Measurements from ENCODE around the gene PDE3A.
"Not testable (repeated sequence)": the region's sequence is repeated elsewhere in the genome, so short reads cannot be mapped to it uniquely, and the experiment has no call there.

Gene PDE3A

DNA sequence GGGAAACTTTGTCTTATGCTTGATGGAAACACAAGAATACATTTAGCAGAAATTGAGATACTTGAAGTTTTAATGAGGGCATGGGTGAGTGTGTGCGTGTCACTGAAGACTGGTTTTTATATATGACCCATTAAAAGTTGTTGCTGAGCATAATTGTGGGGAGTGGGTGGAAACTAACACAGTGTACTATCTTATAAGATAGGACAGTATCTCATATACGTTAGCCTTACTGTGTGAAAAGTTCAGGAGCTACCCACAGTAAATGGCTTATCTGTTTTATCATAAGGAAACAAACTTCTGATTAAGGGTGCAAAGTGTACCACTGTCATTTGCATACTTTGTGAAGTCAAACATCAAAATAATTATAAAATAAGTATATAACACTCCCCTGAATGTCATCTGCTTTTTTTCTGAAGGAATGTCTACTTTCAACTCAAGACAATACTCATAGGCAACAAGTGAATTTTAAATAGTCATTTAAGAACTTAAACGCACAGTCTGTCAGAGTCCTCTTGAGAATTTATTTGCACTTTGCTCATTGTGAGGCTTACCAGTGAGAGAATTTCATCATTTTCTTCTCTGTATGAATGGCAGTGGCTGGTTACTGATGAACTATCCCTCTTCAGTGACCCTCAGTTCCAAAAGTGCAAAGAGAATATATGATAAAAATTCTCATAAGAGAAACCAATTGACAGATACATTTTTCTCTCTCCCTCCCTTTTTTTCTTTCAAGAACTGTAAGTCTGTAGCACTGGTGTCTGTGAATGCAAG, 4.2 kb downstream of the PDE3A start:
- no peak for DNase-seq (ENCODE audit: extremely low read depth, low read depth)
- TF ChIP-seq, protein P1, sequence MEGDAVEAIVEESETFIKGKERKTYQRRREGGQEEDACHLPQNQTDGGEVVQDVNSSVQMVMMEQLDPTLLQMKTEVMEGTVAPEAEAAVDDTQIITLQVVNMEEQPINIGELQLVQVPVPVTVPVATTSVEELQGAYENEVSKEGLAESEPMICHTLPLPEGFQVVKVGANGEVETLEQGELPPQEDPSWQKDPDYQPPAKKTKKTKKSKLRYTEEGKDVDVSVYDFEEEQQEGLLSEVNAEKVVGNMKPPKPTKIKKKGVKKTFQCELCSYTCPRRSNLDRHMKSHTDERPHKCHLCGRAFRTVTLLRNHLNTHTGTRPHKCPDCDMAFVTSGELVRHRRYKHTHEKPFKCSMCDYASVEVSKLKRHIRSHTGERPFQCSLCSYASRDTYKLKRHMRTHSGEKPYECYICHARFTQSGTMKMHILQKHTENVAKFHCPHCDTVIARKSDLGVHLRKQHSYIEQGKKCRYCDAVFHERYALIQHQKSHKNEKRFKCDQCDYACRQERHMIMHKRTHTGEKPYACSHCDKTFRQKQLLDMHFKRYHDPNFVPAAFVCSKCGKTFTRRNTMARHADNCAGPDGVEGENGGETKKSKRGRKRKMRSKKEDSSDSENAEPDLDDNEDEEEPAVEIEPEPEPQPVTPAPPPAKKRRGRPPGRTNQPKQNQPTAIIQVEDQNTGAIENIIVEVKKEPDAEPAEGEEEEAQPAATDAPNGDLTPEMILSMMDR (IDR thresholded peaks at IDR 0.05; ENCODE audit: low read depth, low read length, missing control alignments) = no peak
- no peak overlapping the region for H3K4me3 ChIP-seq (replicated peaks; ENCODE audit: low read depth, low read length)

DNA sequence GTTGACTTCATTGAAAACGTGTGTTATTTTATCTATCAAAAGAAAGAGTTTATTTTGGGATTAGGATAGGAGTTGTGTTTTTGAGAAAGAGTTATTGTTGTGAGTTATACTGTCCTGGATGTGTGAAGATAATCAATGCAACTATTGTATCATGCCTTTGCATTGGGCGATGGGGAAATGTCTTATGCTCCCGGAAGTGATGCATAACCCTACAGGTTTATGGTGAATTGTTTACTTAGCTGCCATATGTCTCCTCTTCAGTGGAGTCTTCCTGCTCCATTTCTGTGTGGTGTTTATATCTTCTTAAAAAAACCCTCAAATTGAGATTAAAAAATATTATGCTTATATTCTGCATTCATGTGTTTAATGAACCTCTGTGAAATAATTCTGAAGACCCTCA, 6.5 kb downstream of the PDE3A start:
- TF ChIP-seq, protein P1 (IDR thresholded peaks at IDR 0.05; ENCODE audit: low read depth, low read length, missing control alignments) = no peak

DNA sequence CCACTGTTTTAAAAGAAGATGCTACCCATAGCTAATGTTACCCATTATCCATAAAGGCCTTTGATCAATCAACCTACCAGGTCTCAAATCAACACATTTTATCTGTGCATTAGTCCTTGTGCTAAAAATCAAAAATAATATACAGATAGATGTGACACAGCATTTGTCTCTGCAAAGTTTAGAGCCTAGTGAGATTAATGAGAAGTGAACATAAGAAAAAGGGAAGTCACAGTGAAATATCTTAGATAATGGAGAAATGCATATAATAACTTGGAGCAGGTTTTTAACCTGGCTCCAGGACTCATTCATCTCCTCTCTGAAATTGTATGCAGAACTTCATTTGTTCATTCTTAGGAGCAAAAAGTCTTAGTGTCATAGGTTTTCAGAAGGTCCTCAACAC, 7.2 kb downstream of the PDE3A start:
- no peak for DNase-seq (ENCODE audit: extremely low read depth, low read depth)
- TF ChIP-seq, protein P1 (IDR thresholded peaks at IDR 0.05; ENCODE audit: low read depth, low read length, missing control alignments) = no peak
- H3K4me3 ChIP-seq (replicated peaks; ENCODE audit: low read depth, low read length) = no peak overlapping the region

More for the DNA sequence above, 6.5 kb downstream of the PDE3A start:
- DNase-seq (ENCODE audit: extremely low read depth, low read depth) = no peak
- no peak overlapping the region for H3K4me3 ChIP-seq (replicated peaks; ENCODE audit: low read depth, low read length)

DNA sequence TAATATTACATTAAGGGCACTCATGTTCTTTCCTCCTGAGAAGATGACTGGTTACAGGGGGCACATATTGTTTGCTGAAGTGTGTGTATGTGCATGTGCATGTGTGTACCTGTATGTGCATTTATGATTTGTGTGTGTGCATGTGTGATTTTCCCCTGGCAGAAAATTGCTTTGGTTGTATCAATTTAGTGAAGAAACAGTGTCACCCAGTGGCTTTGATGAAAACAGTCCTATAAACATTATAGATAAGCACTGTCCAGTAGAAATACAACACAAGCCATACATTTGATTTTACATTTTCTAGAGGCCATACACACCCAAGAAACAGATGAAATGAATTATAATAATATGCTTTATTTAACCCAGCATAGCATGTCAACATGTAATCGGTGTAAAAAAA, 8.6 kb downstream of the PDE3A start:
- peak; percentile 25 for DNase-seq (ENCODE audit: extremely low read depth, low read depth)
- TF ChIP-seq, protein P1 (IDR thresholded peaks at IDR 0.05; ENCODE audit: low read depth, low read length, missing control alignments) = peak; percentile 28
- H3K4me3 ChIP-seq (replicated peaks; ENCODE audit: low read depth, low read length) = no peak overlapping the region

DNA sequence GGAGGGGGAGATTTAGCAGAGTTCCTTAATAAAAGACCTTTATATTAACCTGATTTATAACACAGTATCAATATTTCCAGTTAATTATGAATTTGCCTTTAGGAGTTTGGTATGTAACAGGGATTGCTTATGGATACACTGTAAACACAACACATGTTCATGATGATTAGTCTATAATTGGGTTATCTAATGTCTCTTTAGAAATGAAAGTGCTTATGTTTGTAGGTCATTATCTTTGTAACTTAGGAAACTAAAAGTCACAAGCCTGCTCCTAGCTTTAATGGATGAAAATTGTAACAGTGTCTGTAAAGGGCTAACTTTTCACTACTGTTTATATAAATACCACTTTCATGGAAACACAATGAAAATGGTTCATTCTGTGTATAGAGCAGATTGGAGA, 9.4 kb downstream of the PDE3A start:
- TF ChIP-seq, protein P1 (IDR thresholded peaks at IDR 0.05; ENCODE audit: low read depth, low read length, missing control alignments) = no peak
- no peak for DNase-seq (ENCODE audit: extremely low read depth, low read depth)
- no peak overlapping the region for H3K4me3 ChIP-seq (replicated peaks; ENCODE audit: low read depth, low read length)

DNA sequence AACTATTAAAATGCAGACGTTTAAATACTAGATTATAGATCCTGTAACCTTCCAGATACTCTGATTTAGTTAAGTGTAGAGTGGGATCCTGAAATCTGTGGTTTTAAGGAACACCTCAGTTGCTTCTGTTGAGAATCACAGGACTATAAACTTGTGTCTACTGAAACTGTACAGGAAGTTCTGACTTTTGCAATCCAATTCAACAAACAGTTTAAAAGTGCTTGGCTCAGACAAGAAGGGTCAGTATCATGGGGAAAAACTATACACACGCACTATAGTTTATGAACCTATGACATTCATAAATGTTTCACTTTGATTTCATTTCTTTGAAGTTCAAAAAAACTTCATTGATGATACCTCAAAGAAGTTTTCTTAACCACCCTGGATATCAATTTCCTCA, 13.8 kb downstream of the PDE3A start:
- DNase-seq (ENCODE audit: extremely low read depth, low read depth) = no peak
- H3K4me3 ChIP-seq (replicated peaks; ENCODE audit: low read depth, low read length) = no peak overlapping the region
- TF ChIP-seq, protein P1 (IDR thresholded peaks at IDR 0.05; ENCODE audit: low read depth, low read length, missing control alignments) = no peak

DNA sequence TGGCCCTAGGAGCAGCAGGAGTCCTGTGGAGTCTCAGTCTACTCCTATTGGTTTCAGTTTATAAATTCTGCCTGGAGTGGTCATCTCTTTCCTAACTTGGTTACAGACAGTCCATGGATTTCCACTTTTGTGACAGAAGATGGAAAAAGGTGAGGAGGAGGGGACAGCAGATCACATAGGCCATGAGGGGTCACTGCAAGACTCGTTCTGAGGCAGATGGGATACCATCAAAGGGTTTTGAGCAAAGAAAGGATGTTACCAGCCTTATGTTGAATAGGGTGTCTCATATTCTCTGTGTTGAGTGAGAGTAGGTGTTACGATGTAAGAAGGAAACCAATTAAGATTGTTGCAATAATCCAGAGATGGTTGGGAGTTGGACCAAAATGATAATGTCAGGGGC, 15.3 kb downstream of the PDE3A start:
- no peak for DNase-seq (ENCODE audit: extremely low read depth, low read depth)
- TF ChIP-seq, protein P1 (IDR thresholded peaks at IDR 0.05; ENCODE audit: low read depth, low read length, missing control alignments) = no peak
- no peak overlapping the region for H3K4me3 ChIP-seq (replicated peaks; ENCODE audit: low read depth, low read length)

DNA sequence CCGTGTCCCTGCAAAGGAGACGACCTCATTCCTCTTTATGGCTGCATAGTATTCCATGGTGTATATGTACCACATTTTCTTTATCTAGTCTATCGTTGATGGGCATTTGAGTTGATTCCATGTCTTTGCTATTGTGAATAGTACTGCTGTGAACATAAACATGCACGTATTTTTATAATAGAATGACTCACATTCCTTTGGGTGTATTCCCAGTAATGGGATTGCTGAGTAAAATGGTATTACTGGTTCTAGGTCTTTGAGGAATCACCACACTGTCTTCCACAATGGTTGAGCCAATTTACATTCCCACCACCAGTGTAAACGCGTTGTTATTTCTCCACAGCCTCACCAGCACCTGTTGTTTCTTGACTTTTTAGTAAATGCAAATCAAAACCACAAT, 16.5 kb downstream of the PDE3A start:
- DNase-seq (ENCODE audit: extremely low read depth, low read depth); H3K4me3 ChIP-seq (replicated peaks; ENCODE audit: low read depth, low read length): not testable (repeated sequence)
